SH-SY5Y (cell line): ENCODE data around the gene ALAS2.

Experiments
- GATA2 ChIP-seq: IDR thresholded peaks from 2 replicates; pipeline ENCODE4 v1.6.1; 2011; ENCODE audit warnings: mild to moderate bottlenecking, low read depth, low read length
- GATA3 ChIP-seq: IDR thresholded peaks from 2 replicates; pipeline ENCODE4 v1.6.1; 2011; ENCODE audit warnings: low read depth, mild to moderate bottlenecking, low read length, moderate library complexity

Gene ALAS2

GRCh38 chrX:54980334-54980733, 50.4 kb downstream of the ALAS2 start:
- no peak for TF ChIP-seq GATA3
- TF ChIP-seq GATA2, result no peak

DNA sequence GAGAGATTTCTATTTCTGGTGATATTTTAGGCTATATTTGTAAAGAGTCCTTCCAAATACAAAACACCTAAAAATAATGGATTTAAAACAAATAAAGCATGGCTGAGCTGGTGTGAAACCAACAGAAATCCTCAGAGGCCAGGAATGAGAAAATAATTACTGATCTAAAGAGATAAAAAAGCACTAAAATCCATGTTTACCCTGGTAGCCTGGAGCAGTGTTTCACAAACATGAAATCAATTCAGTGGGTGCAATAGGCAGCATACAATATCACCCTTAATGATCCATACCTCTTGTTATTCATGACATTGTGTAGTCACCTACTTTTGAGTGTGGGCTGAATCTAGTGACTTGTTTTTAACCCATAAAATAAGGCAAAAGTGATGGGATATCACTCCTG, 51.3 kb downstream of the ALAS2 start:
- TF ChIP-seq GATA2 (no peak), GATA3 (no peak)

DNA sequence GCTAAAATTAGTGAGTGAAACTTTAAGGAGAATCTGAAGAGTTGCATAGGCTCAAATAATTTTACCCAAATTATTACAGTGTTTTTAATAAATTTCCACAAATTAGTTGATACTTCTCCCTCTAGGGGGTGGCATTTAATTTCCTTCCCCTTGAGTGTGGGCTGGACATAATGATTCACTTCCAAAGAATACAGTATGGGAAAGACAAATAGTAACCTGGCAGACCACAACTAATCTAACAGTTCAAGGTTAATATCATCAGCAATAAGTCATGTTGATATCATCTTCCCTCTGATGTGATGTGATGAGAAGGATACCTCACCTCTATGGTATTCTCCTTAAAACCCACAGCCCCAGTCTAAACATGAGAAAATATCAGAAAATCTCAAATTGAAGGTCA, 52.3 kb downstream of the ALAS2 start:
- TF ChIP-seq GATA3, result no peak
- TF ChIP-seq GATA2, result no peak

GRCh38 chrX:54977387-54977786, 53.4 kb downstream of the ALAS2 start:
- TF ChIP-seq GATA2 (no peak), GATA3 (no peak)

DNA sequence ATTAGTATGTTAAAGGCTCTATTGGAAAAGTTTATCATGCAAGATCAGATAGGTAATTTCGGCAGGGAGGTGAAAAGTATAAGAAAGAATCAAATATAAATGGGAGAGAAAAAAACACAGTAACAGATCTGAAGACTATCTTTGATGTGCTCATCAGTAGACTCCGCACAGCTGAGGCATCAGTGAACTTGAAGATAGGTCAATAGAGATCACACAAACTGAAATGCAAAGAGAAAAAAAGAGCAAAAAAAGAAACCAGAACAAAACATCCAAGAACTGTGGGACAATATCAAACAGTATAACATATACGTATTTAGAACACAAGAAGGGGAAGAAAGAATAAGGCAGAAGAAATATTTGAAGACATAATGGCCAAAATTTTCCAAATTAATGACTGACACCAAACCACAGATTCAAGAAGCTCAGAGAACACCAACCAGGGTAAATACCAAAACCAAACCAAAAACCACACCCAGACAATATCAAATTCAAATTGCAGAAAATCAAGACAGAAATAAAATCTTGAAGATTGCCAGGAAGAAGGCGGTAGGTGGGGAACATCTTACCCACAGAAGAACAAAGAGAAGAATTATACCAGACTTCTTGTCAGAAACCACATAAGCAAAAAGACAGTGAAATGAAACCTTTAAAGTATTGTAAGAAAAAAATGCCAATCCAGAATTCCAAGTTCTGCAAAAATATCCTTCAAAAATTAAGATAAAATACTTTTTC, 65.8 kb downstream of the ALAS2 start:
- TF ChIP-seq GATA2 (no peak), GATA3 (no peak)

DNA sequence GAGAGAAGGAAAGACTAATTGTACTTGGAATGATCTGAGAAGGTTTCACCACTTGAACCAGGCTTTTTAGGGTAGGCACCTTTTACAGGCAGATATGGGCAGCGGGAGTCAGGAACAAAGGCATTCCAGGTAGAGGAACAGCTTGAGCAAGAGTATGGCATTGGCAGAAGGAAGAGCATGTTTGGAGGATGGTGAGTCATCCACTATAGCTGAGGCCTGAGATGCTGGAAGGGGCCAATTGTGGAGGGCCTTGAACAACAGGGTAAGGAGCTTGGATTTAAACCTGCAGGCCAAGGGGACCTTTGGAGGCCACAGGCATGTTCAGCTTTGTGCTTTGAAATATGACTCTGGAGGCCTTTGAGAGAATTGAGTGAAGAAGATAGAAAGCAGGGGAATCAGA, 69.0 kb downstream of the ALAS2 start:
- TF ChIP-seq GATA3 (no peak), GATA2 (no peak)
